NB4 (cell line): ENCODE data around the gene SCN8A.

Source experiments
- MAX ChIP-seq: IDR thresholded peaks from 2 replicates; pipeline ENCODE4 v1.6.1; 2011; ENCODE audit warnings: low read depth, low read length
- TF ChIP-seq, protein P1 (sequence below): IDR thresholded peaks from one replicate; pipeline ENCODE4 v1.5.1; 2012; ENCODE audit warnings: low read depth, low read length

DNA sequence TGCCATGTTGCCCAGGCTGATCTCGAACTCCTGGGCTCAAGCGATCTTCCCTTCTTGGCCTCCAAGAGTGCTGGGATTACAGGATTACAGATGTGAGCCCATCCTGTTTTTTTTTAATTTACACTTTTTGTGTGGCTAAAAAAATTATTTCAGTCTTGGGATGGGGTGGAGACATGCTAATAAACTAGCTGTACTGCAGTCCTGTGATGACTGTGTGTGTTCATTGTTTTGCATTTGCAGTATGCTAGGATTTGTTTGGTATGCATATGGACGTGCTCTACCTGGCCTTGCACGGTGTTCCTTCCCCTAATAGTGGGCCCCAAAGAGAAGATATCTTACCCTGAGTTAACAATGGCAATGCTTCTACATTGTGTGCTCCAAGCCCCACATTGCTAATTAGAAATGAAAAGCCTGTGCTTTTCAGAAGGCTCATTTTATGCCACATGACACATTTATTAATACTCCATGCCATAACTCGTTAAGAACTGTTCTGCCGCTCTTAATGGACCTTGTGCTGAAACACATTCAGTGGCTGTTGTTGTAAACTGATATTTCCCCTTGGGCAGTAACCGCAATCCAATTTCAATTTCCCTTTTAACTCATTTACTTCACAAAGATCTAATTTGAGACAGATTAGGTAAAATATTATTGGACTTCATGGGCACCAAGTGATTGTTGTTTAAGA is 86.4 kb downstream of the SCN8A start:
- TF ChIP-seq, protein P1, sequence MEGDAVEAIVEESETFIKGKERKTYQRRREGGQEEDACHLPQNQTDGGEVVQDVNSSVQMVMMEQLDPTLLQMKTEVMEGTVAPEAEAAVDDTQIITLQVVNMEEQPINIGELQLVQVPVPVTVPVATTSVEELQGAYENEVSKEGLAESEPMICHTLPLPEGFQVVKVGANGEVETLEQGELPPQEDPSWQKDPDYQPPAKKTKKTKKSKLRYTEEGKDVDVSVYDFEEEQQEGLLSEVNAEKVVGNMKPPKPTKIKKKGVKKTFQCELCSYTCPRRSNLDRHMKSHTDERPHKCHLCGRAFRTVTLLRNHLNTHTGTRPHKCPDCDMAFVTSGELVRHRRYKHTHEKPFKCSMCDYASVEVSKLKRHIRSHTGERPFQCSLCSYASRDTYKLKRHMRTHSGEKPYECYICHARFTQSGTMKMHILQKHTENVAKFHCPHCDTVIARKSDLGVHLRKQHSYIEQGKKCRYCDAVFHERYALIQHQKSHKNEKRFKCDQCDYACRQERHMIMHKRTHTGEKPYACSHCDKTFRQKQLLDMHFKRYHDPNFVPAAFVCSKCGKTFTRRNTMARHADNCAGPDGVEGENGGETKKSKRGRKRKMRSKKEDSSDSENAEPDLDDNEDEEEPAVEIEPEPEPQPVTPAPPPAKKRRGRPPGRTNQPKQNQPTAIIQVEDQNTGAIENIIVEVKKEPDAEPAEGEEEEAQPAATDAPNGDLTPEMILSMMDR, result no peak
- no peak for TF ChIP-seq MAX
